ENCODE data around the gene FAM50B. TPM values are rescaled to one million over a fixed set of nuclear protein-coding genes. Genes with fewer than 3 reads are reported as not detected.

The FAM50B gene
- total RNA-seq, 2 donors from 2014 or later = 9.9 to 15.6 TPM

- H3K4me3 ChIP-seq = no peak overlapping the region
- no peak for DNase-seq
- intact Hi-C loops (cut with DNase I) = no loop called here
- TF ChIP-seq CTCF (IDR thresholded peaks at IDR 0.05) (no peak), POLR2A (IDR thresholded peaks at IDR 0.05) (no peak)
- no peaks in the 10 kb centered on the region for H3K4me1 ChIP-seq
- 96 to 97% methylated on average over 4 of the region's 4 CpGs for WGBS, 2 donors
- H3K27ac ChIP-seq = no peak overlapping the region
- ATAC-seq = no peak
- H3K9me3 ChIP-seq = no peaks in the 10 kb centered on the region
- no peaks in the 10 kb centered on the region for H3K27me3 ChIP-seq
- no peaks in the 10 kb centered on the region for H3K36me3 ChIP-seq (replicated peaks in 1 of 2; ENCODE audit: insufficient read depth in 1 of 2, low read depth in 2 of 2)
Observed at GRCh38 chr6:3855866-3856265, 6.7 kb downstream of the FAM50B start.

DNA sequence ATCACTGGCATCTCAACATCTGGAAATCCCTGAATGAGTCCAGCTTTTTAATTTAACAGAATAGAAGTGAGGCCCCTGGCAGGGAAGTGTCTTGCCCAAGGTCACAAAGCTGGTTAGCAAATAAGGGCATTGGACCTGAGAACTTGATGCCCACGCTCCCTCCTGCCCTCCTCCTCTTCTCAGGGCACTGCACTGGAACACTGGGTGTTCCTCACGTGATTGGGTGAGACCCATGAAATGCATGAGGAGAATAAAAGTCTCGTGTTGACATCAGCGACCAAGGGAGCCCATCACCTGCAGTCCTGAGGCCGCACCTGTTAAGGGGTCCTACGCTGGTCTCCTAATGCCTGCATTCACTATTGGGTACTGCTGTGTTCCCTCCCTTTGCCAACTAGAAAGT is 7.4 kb downstream of the FAM50B start:
- TF ChIP-seq POLR2A (IDR thresholded peaks at IDR 0.05) (no peak), CTCF (IDR thresholded peaks at IDR 0.05) (no peak)
- H3K4me3 ChIP-seq = no peak overlapping the region
- no peak overlapping the region for H3K27ac ChIP-seq
- ATAC-seq = no peak
- 57 to 85% methylated on average over 5 to 6 of the region's 6 CpGs for WGBS, 2 donors
- DNase-seq = no peak
- intact Hi-C loops (cut with DNase I) = no loop called here
- no peaks in the 10 kb centered on the region for H3K27me3 ChIP-seq
- no peaks in the 10 kb centered on the region for H3K36me3 ChIP-seq (replicated peaks in 1 of 2; ENCODE audit: insufficient read depth in 1 of 2, low read depth in 2 of 2)
- no peaks in the 10 kb centered on the region for H3K4me1 ChIP-seq
- H3K9me3 ChIP-seq = no peaks in the 10 kb centered on the region

- WGBS, 2 donors = 82 to 86% methylated on average over 14 of the region's 14 CpGs
Observed at GRCh38 chr6:3857468-3858456, 8.6 kb downstream of the FAM50B start.

GRCh38 chr6:3859878-3860552 is 10.8 kb downstream of the FAM50B start:
- intact Hi-C loops (cut with DNase I) = no loop called here
- ATAC-seq (no peak), DNase-seq (no peak)

More at GRCh38 chr6:3857468-3858456, 8.6 kb downstream of the FAM50B start:
- no peaks in the 10 kb centered on the region for H3K27me3 ChIP-seq
- H3K27ac ChIP-seq = no peak overlapping the region
- no peaks in the 10 kb centered on the region for H3K9me3 ChIP-seq
- no peaks in the 10 kb centered on the region for H3K36me3 ChIP-seq (replicated peaks in 1 of 2; ENCODE audit: insufficient read depth in 1 of 2, low read depth in 2 of 2)
- H3K4me3 ChIP-seq = no peak overlapping the region
- no peaks in the 10 kb centered on the region for H3K4me1 ChIP-seq
- ATAC-seq = no peak
- TF ChIP-seq POLR2A (IDR thresholded peaks at IDR 0.05) = no peak
- TF ChIP-seq CTCF (IDR thresholded peaks at IDR 0.05) = no peak
- DNase-seq = no peak
- intact Hi-C loops (cut with DNase I) = no loop called here

More at GRCh38 chr6:3859878-3860552, 10.8 kb downstream of the FAM50B start:
- TF ChIP-seq POLR2A (IDR thresholded peaks at IDR 0.05) (no peak), CTCF (IDR thresholded peaks at IDR 0.05) (no peak)
- Histone ChIP-seq H3K9me3 (no peaks in the 10 kb centered on the region), H3K36me3 (replicated peaks in 1 of 2; ENCODE audit: insufficient read depth in 1 of 2, low read depth in 2 of 2) (no peaks in the 10 kb centered on the region), H3K4me1 (no peaks in the 10 kb centered on the region), H3K27ac (no peak overlapping the region), H3K4me3 (no peak overlapping the region), H3K27me3 (no peaks in the 10 kb centered on the region)
- 56 to 69% methylated on average over 1 of the region's 1 CpG for WGBS, 2 donors
